GM21526 (cell line): ENCODE measurements around the gene FUT6.

ENCODE experiments used
- ATAC-seq: cut with Tn5 transposase; IDR thresholded peaks from one replicate; pipeline ENCODE4 v1.9.1; 2021; ENCODE audit warnings: moderate library complexity; ENCODE audit not compliant: unreplicated experiment, low FRiP score

Gene FUT6

DNA sequence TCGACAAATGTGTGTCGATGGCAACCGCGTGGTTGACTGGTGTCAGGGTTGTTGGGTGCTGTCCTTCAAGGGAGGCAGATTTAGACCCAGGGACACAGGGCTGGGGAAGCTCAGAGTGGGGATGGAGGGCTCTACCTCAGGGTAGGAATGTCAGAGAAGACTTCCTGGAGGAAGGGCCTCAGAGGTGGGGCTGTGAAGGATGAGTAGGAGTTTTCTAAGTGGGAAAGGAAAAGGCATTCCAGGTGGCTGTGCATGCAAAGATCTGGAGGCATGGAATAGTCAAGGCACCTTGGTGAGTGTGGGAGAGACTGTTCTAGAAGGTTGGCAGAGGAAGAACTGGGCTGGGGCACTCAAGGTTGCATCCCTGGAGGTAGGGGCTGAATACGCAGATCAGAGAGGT, 32.6 kb downstream of the FUT6 start:
- ATAC-seq, result no peak

DNA sequence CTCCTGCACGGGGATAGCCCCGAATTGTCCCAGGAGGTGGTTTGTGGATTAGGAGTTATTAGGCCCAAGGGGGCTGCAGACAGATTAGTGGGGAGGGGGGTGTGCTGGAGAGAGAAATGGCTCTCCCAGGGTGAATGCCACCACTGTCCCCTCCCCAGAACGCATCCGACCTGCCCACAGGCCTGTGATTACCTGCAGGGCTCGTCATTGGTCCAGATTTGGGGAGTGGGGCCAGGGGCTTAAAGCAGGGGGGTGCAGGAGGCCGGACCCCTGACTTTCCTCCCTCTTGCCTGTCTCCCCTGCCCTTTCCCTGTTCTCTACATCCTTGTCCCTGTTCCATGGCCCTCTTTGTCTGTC, 33.4 kb downstream of the FUT6 start:
- no peak for ATAC-seq

DNA sequence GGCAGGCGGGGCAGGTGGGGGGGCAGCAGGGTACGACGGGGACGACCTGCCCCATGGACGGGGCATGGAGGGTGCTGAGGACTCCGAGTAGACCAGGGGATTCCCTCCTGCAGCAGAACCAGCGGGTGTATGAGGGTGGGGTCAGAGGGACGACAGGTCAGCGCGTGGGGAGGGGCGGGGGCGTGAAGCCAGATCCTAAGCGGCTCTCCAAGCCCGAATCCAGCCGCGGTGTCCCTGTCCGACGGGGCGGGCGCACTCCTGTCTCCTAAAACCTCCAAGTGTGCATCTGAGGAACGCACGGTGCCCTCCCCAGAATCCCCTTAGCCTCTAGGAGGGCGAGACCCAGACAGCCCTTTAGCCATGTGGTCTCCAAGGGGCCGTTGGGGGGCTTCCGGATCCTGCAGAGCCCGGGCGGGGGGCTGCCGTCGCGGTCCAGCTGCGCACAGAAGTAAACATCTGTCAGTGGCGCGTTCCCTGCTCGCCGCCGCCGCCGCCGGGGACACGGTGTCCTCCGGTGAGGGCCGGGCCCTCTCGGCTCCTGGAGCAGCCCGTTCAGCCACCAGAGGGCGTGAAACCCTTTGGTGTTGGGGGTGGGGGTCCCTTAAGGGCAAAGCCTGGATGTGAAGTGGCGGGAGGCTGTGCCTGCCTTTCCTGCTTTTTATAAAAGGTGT, 33.9 kb downstream of the FUT6 start:
- ATAC-seq, result no peak

DNA sequence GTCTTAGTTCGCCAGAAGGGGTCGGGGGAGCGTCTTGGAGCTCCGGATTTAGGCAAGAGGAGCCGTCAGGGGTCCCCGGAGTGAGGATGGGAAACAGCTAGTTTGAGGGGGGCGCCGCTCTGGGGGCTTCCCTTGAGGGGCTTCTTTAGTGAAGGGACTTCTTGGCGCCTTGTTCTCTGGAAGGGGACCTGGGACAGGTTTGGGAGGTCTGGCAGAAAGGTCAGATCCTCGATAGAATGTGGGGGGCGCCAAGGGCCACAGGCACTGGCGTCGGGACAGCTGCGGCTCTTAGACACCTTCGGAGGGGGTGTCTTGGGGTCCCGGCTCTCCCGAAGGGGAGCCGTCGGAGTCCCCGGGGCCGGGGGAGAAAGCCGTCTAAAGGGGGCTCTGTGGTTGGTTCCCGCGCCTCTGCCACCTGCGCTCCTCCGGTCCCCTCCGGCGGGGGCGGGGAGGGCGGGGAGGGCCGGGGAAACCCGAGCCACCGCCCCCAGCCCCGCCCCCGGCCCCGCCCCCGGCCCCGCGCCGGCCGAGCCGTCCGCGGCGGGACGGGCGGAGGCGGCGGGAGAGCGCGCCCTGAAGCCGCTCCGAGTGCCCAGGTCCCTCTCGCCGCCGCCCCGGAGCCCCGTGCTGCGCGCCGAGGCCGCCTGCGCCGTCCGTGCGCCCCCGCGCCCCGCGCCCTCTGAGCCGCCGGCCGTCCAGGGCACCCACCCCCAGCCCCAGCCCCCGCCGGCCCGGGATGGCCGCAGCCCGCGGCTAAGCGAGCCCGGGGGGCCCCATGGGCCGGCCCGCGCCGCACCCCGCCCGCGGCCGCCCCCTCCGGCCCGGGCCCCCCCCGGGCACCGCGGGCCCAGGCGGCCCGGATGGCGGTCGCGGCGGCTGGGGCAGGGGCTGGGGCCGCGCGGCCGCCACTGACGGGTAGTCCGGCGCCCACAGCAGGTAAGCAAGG, 34.7 kb downstream of the FUT6 start, which contains the start of gene NRTN:
NRTN (plus strand) TSS at position 552 of the 946 bp plus-strand sequence. CDS start 19,099 bp downstream, outside the sequence.
- ATAC-seq, result no peak

DNA sequence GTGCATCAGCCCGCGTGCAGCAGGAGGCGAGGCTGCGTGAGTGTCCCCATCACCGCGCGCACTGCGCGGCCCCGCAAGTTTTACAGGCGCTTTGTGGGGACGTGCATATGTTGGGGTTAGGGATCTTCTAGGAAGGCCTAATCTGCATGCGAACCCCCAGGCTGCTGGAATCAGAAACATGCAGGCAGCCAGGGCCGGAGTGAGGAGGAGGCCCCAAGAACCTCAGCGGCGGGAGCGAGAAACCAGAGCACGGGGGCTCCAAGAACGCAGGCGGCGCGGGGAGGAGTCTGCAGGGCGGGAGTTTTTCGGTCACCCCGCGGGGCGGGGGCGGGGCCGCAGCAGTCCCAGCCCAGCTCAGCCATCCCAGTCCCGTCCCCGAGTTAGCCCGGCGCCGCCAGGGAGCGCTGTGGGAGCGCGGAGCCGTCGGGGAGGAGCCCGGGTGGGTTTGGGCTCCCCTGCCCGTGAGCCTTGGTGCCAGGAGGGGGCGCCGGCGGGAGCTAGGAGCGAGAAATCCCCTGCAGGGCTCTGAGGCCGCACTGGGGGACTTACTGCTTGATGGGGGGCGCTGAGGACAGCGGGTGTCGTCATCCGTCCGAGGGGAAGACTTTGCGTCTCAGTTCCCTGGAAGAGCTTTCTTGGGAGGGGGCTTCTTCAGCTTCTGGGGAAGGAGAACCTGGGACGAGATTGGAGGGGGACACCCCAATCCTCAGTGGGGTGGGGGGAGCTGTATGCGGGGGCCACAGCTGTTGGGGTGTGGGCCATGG, 35.6 kb downstream of the FUT6 start:
- ATAC-seq, result peak; percentile 74

DNA sequence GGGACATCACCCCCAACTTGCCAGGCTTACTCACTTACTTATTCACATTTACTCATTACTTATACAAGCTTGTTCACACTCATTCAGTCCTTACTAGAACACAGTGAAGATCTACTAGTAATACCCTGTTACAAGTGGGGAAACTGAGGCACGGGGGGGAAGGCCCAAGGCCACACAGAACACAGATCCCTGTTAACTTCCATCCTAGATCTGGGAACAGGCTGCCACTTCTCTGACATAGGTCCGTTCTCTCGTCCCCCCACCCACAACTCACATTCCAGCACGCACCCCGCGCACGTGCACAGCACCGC, 36.1 kb downstream of the FUT6 start:
- ATAC-seq, result no peak

DNA sequence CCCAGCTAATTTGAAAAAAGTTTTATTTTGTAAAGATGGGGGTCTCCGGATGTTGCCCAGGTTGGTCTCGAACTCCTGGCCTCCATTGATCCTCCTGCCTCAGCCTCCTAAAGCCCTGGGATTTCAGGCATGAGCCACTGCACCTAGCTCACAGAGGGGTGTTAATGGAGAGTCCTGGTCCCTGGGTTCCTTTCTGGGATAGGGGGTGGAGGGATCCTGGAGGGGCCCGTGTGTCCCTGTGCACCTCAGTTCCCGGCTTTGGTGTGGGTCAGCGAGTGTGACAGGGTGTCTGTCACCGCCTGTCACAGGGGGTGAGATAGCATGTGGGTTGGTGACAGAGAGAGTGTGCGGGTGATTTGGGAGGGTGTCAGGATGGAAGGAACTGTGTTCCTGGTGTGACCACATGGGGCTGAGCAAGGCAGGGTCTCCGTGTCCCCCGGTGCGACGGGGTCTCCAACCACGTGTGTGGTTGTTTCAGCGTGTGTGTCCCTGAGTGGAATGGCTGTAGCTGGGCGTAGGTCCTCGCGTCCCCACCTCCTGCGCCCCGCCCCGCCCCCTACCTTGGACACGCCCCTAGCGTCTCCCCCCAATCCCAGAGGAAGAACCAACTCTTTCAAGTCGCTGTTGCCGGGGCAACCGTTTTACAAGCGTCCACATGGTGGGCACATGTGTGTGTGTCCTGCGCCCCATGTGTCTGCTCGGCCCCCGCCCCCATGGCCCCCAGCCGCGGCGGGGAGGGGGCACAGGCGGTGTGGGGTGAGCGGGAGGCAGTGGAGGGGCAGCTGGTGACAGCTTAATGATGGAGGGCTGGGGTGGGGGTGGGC, 37.5 kb downstream of the FUT6 start:
- ATAC-seq, result no peak

DNA sequence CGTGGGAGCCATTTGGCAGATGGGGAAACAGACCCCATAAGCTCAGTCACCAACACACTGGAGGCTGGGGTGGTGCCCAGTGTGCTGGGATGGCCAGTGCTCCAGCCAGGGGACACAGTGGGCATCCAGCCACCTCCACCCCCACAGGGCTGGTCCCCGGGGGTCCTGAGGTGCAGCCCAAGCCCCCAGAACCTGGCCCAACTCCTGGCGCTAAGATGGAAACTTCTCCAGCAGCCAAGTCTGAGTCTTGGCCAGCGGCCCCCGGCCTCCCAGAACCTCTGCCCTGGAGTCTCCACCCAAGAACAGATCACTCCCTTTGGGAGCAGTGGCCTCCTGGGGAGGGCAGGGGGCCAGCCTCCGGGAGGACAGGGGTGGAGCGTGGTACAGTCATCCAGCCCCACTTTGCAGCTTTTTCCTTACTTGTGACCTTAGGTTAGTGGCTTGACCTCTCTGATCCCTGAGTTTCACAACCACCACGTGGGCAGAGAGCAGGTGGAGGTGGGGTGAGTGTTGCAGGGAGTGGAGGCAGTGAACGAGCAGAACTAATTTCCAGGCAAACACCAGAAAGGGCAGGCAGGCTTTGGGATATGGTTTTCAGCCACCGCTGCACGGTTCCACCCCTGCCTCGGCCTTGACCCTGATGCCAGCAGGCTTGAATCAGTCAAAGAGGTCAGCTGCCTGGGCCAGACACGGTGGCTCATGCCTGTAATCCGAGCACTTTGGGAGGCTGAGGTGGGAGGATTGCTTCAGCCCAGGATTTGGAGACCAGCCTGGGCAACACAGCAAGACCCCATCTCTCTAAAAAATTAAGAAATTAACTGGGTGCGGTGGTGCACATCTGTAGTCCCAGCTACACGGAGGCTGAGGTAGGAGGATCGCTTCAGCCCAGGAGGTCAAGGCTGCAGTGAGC, 38.9 kb downstream of the FUT6 start:
- no peak for ATAC-seq

DNA sequence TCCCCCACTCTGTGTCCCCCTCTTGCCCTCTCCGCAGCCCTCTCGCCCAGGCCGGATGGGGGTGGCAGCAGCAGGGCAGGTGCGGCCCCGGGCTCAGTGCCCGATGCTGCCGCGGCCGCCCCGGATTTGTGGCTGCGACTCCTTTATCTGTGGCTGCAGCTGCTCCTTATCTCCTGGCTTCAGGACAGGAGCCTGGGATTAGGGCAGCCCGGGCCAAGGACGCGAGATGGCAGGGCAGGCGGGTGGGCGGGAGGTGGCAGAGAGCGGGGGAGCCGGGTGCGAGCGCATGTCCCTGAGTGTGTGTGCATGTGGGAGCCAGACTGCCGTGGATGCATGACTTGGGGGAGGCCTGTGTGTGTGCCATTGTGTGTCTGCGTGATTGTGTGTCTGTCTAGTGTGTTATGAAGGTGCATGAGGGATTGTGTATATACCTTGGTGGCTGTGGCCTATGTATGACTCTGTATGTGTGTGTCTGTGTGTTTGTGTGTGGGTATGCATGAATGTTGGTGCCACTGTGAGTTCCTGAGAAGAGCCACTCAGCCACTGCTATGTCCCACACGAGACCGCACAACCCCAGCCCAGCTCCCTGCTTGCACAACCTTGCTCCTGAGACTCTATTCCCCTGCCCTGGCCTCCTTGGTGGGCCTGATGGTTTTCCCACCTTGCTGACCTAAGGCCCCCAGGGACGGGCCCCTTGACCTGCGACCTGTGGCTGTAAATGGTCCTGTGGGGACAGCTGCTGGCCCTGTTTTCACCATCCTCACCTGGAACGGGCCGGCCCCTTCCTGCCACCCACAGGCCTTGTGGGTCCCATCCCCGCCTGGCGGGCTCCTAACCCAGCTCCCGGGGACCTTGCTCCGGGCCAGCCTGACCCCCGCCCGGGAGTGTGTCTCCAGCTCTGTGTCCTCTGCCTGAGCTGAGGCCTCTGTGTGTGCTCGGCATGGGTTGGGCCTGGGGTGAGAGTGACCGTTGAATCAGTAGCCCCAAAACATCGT, 40.0 kb downstream of the FUT6 start:
- no peak for ATAC-seq

DNA sequence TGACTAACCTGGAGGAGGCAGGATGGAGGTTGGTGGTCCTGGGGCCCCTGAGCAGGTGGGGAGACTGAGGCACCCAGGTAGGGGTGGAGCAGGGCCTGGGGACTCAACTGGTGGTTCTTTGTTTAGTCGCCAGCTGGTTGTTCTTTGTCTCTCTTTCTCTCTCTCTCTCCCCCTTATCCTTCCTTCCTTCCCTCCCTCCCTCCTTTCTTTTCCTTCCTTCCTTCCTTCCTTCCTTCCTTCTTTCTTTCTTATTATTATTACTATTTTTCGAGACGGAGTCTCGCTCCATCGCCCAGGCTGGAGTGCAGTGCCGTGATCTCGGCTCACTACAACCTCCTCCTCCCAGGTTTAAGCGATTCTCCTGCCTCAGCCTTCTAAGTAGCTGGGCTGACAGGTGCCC, 41.3 kb downstream of the FUT6 start:
- no peak for ATAC-seq

DNA sequence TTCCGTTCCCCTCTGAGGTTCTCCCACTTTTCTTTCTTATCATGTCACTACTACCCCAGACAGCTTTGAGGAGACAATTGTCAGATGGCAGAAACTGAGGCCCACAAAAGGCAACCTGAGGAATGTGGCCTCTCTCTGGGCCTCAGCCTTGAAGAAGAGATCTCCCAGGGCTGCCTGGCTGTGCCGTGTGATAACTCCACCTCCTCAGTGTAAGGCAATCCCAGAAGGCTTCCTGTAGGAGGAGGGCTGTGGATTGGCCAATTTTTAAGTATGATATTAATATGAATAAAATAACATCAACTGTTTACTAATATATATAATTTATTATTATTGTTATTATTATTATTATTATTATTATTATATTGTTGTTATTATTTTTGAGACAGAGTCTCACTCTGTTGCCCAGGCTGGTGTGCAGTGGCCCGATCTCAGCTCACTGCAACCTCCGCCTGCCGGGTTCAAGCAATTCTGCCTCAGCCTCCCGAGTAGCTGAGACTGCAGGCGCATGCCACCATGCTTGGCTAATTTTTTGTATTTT, 44.1 kb downstream of the FUT6 start:
- no peak for ATAC-seq

DNA sequence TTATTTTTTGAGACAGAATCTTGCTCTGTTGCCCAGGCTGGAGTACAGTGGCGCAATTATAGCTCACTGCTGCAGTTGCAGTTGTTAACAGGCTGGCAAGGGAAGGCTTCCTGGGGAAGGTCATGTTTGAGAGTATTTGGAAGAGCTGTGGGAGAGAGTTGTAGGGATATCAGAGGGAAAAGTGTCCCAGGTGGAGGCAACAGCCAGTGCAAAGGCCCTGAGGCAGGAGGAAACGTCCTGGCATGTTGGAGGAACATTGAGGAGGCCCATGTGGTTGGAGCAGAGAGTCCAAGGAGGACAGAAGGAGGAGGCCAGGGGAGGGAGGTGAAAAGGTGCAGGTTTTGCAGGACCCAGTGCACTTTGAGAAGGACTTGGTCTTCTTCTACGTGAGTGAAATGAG, 46.3 kb downstream of the FUT6 start:
- no peak for ATAC-seq

DNA sequence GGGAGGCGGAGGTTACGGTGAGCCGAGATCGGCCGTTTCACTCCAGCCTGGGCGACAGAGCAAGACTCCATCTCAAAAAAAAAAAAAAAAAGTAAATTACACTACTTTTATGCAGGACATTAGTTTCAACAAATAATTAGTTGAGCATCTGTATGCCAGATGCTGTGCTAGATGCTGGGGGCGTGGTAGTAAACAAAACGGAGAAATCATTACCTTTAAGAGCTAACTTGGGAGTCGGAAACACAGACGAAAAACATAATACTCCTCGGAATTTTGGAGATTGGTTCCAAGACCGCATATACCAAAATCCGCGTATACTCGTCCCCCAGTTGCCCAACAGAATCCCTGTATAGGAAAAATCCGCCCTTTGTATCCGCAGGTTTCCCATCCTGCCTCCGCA, 47.3 kb downstream of the FUT6 start:
- no peak for ATAC-seq

DNA sequence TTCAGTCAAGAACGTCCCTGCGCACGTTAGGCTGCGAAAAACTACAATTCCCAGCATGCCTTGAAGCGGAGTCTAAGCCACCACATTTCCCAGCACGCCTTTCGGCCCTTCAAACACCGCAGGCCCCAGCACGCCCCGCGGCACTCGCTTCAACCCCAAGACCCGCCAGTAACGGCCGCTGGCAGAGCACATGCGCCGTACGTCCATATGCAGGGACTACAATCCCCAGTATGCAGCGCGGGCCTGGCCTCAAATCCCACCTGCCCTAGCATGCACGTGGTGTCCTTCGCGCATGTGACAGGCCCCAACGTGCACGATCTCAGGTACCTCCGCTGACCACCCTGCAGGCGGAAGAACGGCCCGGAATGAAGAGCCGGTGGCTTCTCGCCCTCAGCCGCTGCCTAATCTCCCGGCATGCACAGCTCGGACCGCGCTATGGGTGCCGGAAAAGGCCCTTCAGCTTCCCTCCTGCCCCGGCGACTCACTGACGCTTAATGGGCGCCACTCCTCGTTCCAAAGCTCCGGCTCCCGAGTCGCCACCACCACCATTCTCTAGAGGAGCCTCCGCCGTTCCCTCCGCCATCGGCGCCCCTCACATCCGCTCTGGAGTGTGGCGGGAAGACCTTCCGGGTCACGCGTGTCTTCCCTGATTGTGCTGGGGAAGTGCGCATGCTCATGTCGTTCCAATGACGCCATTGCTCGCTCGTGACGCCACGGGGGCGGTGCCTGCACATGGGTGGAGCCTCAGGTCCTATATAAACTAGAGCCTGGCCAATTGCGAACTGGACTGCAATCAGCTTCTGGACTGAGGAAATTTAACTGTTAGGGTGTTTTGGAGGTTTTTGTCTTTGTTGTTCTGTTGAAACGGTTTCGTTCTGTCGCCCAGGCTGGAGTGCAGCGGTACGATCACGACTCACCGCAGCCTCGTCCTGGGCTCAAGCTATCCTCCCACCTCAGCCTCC, 48.7 kb downstream of the FUT6 start, which contains the start of gene DUS3L:
DUS3L (minus strand) TSS at position 605 of the 962 bp plus-strand sequence; CDS start at position 583, 22 bp downstream.
- peak; percentile 86 for ATAC-seq

DNA sequence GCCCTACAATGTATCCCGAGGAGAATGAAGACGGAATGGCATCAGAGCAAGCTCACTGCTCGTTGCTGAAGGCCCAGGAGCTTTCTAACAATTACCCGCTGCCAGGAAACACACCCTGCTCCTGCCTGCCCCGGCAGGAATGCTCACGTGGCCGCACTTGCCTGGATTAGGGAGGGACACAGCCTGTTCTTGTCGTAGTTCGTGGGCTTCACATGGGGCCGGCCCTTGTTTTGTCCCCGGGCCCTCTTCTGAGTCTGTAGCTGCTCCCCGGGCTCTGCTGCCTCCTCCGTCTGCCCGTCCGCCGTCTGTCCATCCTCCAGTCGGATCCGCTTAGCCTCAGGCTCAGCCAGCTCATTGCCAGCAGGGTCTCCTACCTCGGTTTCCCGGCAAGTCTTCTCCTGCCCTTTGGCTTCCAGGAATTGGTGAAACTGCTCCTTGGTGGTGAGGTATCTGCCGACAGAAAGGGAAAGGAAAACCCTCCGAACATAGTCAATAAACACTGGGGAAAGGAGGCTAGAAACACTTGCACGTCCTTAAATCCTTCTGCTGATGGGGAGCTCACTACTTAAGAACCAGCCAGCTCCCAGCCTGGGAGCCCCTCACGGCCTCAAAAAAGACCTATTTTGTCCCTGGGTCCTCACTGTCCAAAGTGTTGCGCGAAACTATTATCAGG, 49.5 kb downstream of the FUT6 start:
- ATAC-seq, result no peak

DNA sequence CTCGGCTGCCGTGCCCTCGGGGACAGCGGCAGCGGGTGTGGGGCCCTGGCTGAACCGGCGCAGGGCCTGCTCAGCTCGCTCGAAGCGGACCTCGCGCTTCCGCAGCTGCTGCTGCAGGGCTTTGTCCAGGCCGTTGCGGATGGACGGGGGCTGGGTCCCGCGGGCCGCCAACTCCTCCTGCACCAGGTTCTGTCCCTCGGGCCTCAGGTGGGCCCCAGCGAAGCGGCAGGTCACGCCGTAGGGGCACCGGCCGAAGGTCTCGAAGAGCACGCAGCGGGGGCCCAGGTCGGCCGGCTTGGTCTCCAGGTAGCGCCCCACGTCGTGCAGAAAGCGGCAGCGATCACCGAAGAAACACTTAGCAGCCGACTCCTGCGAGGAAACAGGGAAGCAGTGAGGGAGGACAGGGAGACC, 50.1 kb downstream of the FUT6 start:
- no peak for ATAC-seq
